Uterus (tissue), 4 donors: Measurements from ENCODE around the gene ATP5ME. TPM values are rescaled to one million over a fixed set of nuclear protein-coding genes. Genes with fewer than 3 reads are reported as not detected.

Experiments
- DNase-seq, 2 donors: peaks; one replicate each; pipeline ENCODE4 v3.0.0-alpha.2; 2019 to 2020
- H3K27ac ChIP-seq, 2 donors: fragments of 200-600 bp; sonication (generic); 1 replicate in 1 of 2; 2 replicates in 1 of 2; pipeline ENCODE4 v1.5.1; 2016 to 2018
- H3K27me3 ChIP-seq, 2 donors: fragments of 200-600 bp; sonication (generic); one replicate each; pipeline ENCODE4 v1.5.1; 2018 to 2019; ENCODE audit warnings: control low read depth in 1 of 2
- H3K36me3 ChIP-seq, 2 donors: fragments of 200-600 bp; sonication (generic); one replicate each; pipeline ENCODE4 v1.5.1; 2019; ENCODE audit warnings: control low read depth in 1 of 2
- H3K4me1 ChIP-seq, 2 donors: fragments of 200-600 bp; sonication (generic); one replicate each; pipeline ENCODE4 v1.5.1; 2018 to 2019; ENCODE audit warnings: control low read depth in 1 of 2
- H3K4me3 ChIP-seq, 2 donors: fragments of 200-600 bp; sonication (generic); 1 replicate in 1 of 2; 2 replicates in 1 of 2; pipeline ENCODE4 v1.5.1; 2018 to 2019; ENCODE audit warnings: mild to moderate bottlenecking in 1 of 2
- H3K9me3 ChIP-seq, 2 donors: fragments of 200-600 bp; sonication (generic); one replicate each; pipeline ENCODE4 v1.5.1; 2019; ENCODE audit warnings: control low read depth in 1 of 2
- CTCF ChIP-seq, 4 experiments: fragments of 200-600 bp in 2 of 4; fragments of 450-650 bp in 2 of 4; sonication (generic) in 2 of 4; IDR thresholded peaks; one replicate each; pipeline ENCODE4 v1.5.1; 2016 to 2019; ENCODE audit warnings: antibody characterized with exemption in 4 of 4, mild to moderate bottlenecking in 2 of 4, moderate library complexity in 1 of 4
- POLR2A ChIP-seq, 2 donors: fragments of 450-650 bp; IDR thresholded peaks; one replicate each; pipeline ENCODE4 v1.6.1; 2016; ENCODE audit warnings: antibody characterized with exemption in 2 of 2, mild to moderate bottlenecking in 1 of 2, moderate library complexity in 1 of 2
- intact Hi-C: fragments of 100-400 bp; cut with DNase I; formaldehyde crosslinking; loops from one replicate; pipeline ENCODE4 v1.15.1; 2023; ENCODE audit warnings: low total_unique reads
- total RNA-seq, 4 donors: library from RNA; depleted of rRNA in 3 of 4; stranded (reverse); fragments of >200 nt in 3 of 4; gene quantifications; one replicate each; pipeline versions ENCODE4 v1.1.0 to v1.2.4, GENCODE V29; 2014 to 2023
- donor health status: DM: yes; HTN: yes; CAD: no.

The ATP5ME gene
- total RNA-seq, 4 donors from 2014 or later = 24.1 to 168 (median 64.2) TPM

DNA sequence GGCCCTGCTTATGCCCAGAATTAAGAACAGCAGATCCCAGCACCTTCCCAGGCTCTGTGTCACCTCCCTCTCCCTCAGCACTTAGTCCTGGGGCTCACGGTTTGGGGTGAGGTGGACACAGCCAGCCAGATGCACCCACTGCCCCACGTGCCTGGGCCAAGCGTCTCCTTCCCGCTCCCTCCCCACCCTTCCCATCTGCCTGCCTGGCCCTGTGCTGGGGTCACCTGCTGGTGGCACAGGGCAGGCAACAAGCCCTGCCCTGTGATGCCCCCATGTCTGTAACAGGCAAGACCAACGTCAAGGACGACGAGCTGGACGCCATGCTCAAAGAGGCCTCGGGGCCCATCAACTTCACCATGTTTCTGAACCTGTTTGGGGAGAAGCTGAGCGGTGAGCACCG lies 5.6 kb upstream of the ATP5ME start:
- no peaks in the 10 kb centered on the region for H3K9me3 ChIP-seq
- peaks cover 0 to 12% of the 10 kb centered on the region in 2 donors for H3K4me1 ChIP-seq
- H3K27ac ChIP-seq = no peak overlapping the region
- no peaks in the 10 kb centered on the region for H3K27me3 ChIP-seq
- no peak for DNase-seq
- no peak overlapping the region for H3K4me3 ChIP-seq
- intact Hi-C loops = no loop called here
- no peak for TF ChIP-seq CTCF (IDR thresholded peaks at IDR 0.05)
- no peak for TF ChIP-seq POLR2A (IDR thresholded peaks at IDR 0.05)
- no peaks in the 10 kb centered on the region for H3K36me3 ChIP-seq

DNA sequence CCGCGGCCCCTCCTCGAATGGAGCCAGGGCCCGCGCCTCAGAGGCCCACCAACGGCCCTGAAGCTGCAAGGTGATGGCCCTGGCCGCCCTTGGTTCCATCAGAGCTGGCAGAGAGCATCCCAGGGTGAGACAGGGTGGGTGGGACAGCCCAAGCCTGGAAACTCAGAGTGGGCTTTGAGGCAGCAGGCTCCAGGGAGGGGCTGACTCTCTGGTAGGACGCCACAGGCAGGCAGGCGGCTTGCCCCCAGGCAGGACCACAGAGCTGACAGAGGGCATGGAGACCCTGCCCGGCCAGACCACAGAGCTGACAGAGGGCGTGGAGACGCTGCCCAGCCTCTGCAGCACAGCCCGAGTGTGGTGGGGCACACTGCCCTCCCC lies 5.0 kb upstream of the ATP5ME start:
- no peaks in the 10 kb centered on the region for H3K27me3 ChIP-seq
- H3K4me1 ChIP-seq = peaks cover 0 to 12% of the 10 kb centered on the region in 2 donors
- no peak overlapping the region for H3K27ac ChIP-seq
- intact Hi-C loops = no loop called here
- H3K9me3 ChIP-seq = no peaks in the 10 kb centered on the region
- H3K36me3 ChIP-seq = no peaks in the 10 kb centered on the region
- no peak overlapping the region for H3K4me3 ChIP-seq
- DNase-seq = no peak
- TF ChIP-seq CTCF (IDR thresholded peaks at IDR 0.05) (no peak), POLR2A (IDR thresholded peaks at IDR 0.05) (no peak)

GRCh38 chr4:678331-679103 lies 4.4 kb upstream of the ATP5ME start:
- intact Hi-C loops = no loop called here

DNA sequence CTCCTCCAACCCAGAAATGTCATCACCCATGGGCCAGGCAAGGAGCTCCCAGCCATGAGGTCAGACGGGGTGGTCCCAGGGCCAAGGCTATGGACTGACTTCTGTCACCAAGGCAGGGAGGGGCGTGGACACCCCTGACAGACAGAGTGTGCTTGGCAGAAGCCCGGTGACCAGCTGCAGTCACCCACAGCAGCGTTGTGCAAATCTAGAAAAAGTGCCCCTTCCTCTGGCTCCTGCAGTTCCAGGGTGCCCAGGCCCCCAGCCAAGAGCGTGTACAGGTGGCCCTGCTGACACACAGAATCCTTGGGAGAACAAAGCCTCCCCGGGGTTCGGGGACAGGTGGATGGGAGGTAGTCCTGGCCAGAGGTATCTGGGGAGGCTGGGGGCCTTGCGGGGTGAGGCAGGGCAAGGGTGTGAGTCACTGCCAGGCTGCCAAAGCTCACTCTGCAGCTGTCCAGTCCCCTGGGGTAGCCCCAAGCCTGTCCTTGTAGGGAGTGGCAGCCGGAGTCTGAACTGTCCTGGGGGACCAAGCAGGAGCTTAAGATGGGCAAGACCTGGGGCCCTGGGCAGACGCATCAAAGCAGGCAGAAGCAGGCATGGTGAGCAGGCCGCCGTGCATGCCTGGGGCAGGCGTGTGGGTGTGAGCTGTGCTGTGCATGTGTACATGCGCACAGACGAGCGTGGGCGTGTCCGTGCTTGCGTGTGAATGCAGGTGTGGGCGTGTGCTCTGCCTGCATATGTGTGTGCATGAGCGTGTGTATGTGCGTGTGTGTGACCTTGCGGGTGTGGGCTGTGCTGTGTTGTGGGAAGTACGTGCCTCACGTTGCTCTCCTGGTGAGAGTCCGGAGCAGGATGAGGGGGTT lies 3.6 kb upstream of the ATP5ME start:
- Histone ChIP-seq H3K27ac (no peak overlapping the region), H3K4me3 (no peak overlapping the region), H3K9me3 (no peaks in the 10 kb centered on the region), H3K27me3 (no peaks in the 10 kb centered on the region), H3K36me3 (no peaks in the 10 kb centered on the region), H3K4me1 (peaks cover 7 to 12% of the 10 kb centered on the region in 2 donors)
- no peak for DNase-seq
- intact Hi-C loops = no loop called here
- TF ChIP-seq CTCF (IDR thresholded peaks at IDR 0.05) = no peak
- TF ChIP-seq POLR2A (IDR thresholded peaks at IDR 0.05) = no peak

More at GRCh38 chr4:678331-679103, 4.4 kb upstream of the ATP5ME start:
- no peak for TF ChIP-seq POLR2A (IDR thresholded peaks at IDR 0.05)
- no peak for TF ChIP-seq CTCF (IDR thresholded peaks at IDR 0.05)
- no peaks in the 10 kb centered on the region for H3K27me3 ChIP-seq
- no peaks in the 10 kb centered on the region for H3K9me3 ChIP-seq
- H3K27ac ChIP-seq = no peak overlapping the region
- DNase-seq = no peak
- H3K4me3 ChIP-seq = no peak overlapping the region
- H3K36me3 ChIP-seq = no peaks in the 10 kb centered on the region
- H3K4me1 ChIP-seq = peaks cover 0 to 12% of the 10 kb centered on the region in 2 donors

DNA sequence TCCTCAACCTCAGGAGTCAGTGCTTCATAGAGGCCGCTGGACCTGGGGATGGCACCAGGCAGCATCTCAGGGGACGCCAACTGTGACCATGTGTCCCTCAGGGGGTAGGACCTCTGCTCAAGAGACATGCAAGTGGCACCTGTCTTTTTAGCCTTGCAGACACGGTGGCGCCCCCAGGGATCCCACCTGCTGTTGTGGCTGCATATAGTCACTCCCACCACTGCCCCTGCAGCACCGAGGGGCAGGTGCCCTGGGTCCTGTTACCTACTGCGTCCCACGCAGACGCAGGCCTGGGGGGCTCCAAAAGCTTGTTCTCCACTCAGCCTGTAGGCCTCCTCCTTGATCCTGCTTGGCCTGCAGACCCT lies 2.8 kb upstream of the ATP5ME start:
- H3K36me3 ChIP-seq = no peaks in the 10 kb centered on the region
- intact Hi-C loops = no loop called here
- DNase-seq = no peak

More for the DNA sequence above, 2.8 kb upstream of the ATP5ME start:
- no peak for TF ChIP-seq CTCF (IDR thresholded peaks at IDR 0.05)
- no peak for TF ChIP-seq POLR2A (IDR thresholded peaks at IDR 0.05)
- Histone ChIP-seq H3K4me1 (peaks cover 7 to 12% of the 10 kb centered on the region in 2 donors), H3K9me3 (no peaks in the 10 kb centered on the region), H3K27ac (no peak overlapping the region), H3K27me3 (no peaks in the 10 kb centered on the region), H3K4me3 (no peak overlapping the region)
